WTC11 (cell line): Measurements from ENCODE around the gene STUM. TPM values are rescaled to one million over a fixed set of nuclear protein-coding genes. Genes with fewer than 3 reads are reported as not detected.

Source experiments
- ATAC-seq: fragments of 200-7000 bp; cut with Tn5 transposase; 2 replicates; pipeline ENCODE4 v1.10.0; 2021; ENCODE audit warnings: mild to moderate bottlenecking, moderate library complexity
- CTCF ChIA-PET: fragments of 300-600 bp; sonication (Branson Sonifier 250); formaldehyde crosslinking; loops from one replicate; lab custom pipeline; 2021; ENCODE audit warnings: antibody characterized with exemption; lab: Charles Lee
- POLR2A ChIA-PET: fragments of 350-600 bp; sonication (Branson Sonifier 250); formaldehyde crosslinking; loops from one replicate; lab custom pipeline; 2021; ENCODE audit warnings: antibody characterized with exemption; lab: Charles Lee
- DNase-seq: peaks from one replicate; pipeline ENCODE4 v3.0.0; 2021; ENCODE audit warnings: low spot score
- H3K27ac Mint-ChIP-seq: 2 replicates; pipeline ENCODE4 v1.8.0; 2021; ENCODE audit warnings: mixed read lengths
- H3K27me3 Mint-ChIP-seq: 2 replicates; pipeline ENCODE4 v1.8.0; 2021; ENCODE audit warnings: low read depth, mild to moderate bottlenecking, moderate library complexity, mixed read lengths
- H3K36me3 Mint-ChIP-seq: 2 replicates; pipeline ENCODE4 v1.8.0; 2021; ENCODE audit warnings: mixed read lengths
- H3K4me1 Mint-ChIP-seq: 2 replicates; pipeline ENCODE4 v1.8.0; 2022; ENCODE audit warnings: mixed read lengths
- H3K4me3 Mint-ChIP-seq: 2 replicates; pipeline ENCODE4 v1.8.0; 2021; ENCODE audit warnings: mild to moderate bottlenecking, moderate library complexity, mixed read lengths
- H3K9me3 Mint-ChIP-seq: 2 replicates; pipeline ENCODE4 v1.8.0; 2021; ENCODE audit warnings: mixed read lengths
- CBFB ChIP-seq: sonication (generic); formaldehyde crosslinking; IDR thresholded peaks from 2 replicates; pipeline ENCODE4 v1.8.1; 2022; ENCODE audit warnings: mild to moderate bottlenecking, low read depth, missing genetic modification reagents
- ELF4 ChIP-seq: sonication (generic); formaldehyde crosslinking; IDR thresholded peaks from 2 replicates; pipeline ENCODE4 v1.8.1; 2022; ENCODE audit warnings: low read depth, mild to moderate bottlenecking, moderate library complexity, missing genetic modification reagents
- EMX1 ChIP-seq: fragments of 250-450 bp; sonication (Bioruptor Pico); IDR thresholded peaks from 2 replicates; pipeline ENCODE4 v1.8.0; 2021; ENCODE audit warnings: mild to moderate bottlenecking
- FOXJ3 ChIP-seq: sonication (generic); formaldehyde crosslinking; IDR thresholded peaks from 2 replicates; pipeline ENCODE4 v1.9.0; 2021; ENCODE audit warnings: missing genetic modification reagents, mild to moderate bottlenecking, borderline replicate concordance
- JUN ChIP-seq: sonication (generic); formaldehyde crosslinking; IDR thresholded peaks from 2 replicates; pipeline ENCODE4 v1.8.0; 2023; ENCODE audit warnings: mild to moderate bottlenecking, missing genetic modification reagents
- NR3C1 ChIP-seq: sonication (generic); formaldehyde crosslinking; conservative IDR thresholded peaks from 2 replicates; pipeline ENCODE4 v1.8.1; 2023; ENCODE audit warnings: low read depth, mild to moderate bottlenecking, missing genetic modification reagents
- PRRX2 ChIP-seq: fragments of 250-450 bp; sonication (Bioruptor Pico); IDR thresholded peaks from 2 replicates; pipeline ENCODE4 v1.8.0; 2021; ENCODE audit warnings: mild to moderate bottlenecking
- ZBTB21 ChIP-seq: sonication (generic); formaldehyde crosslinking; IDR thresholded peaks from 2 replicates; pipeline ENCODE4 v1.8.1; 2023; ENCODE audit warnings: mild to moderate bottlenecking, missing genetic modification reagents, borderline replicate concordance
- ZNF396 ChIP-seq: fragments of 250-450 bp; sonication (Bioruptor Pico); IDR thresholded peaks from 2 replicates; pipeline ENCODE4 v1.8.0; 2021; ENCODE audit warnings: mild to moderate bottlenecking, moderate library complexity, borderline replicate concordance
- ZNF423 ChIP-seq: fragments of 250-450 bp; sonication (Bioruptor Pico); IDR thresholded peaks from 2 replicates; pipeline ENCODE4 v2.1.2; 2022; ENCODE audit warnings: mild to moderate bottlenecking, moderate library complexity
- total RNA-seq: library from RNA; stranded (reverse); gene quantifications from 3 replicates; pipeline ENCODE4 v1.2.3, GENCODE V29; 2021
- TF ChIP-seq, protein P1 (sequence below): fragments of 250-450 bp; sonication (Bioruptor Pico); conservative IDR thresholded peaks from 2 replicates; pipeline ENCODE4 v1.9.0; 2021; ENCODE audit warnings: mild to moderate bottlenecking
- TF ChIP-seq, protein P2 (sequence below): sonication (generic); formaldehyde crosslinking; IDR thresholded peaks from 2 replicates; pipeline ENCODE4 v1.8.0; 2022; ENCODE audit warnings: mild to moderate bottlenecking, missing genetic modification reagents
- TF ChIP-seq, protein P3 (sequence below): sonication (generic); formaldehyde crosslinking; IDR thresholded peaks from 2 replicates; pipeline ENCODE4 v1.8.0; 2023; ENCODE audit warnings: missing genetic modification reagents, mild to moderate bottlenecking, borderline replicate concordance
- TF ChIP-seq, protein P4 (sequence below): sonication (generic); formaldehyde crosslinking; IDR thresholded peaks from 2 replicates; pipeline ENCODE4 v1.8.0; 2022; ENCODE audit warnings: mild to moderate bottlenecking, missing genetic modification reagents
- TF ChIP-seq, protein P5 (sequence below): fragments of 250-450 bp; sonication (Bioruptor Pico); IDR thresholded peaks from 2 replicates; pipeline ENCODE4 v1.9.0; 2021; ENCODE audit warnings: mild to moderate bottlenecking
- TF ChIP-seq, protein P6 (sequence below): sonication (generic); formaldehyde crosslinking; IDR thresholded peaks from 2 replicates; pipeline ENCODE4 v1.8.0; 2023; ENCODE audit warnings: missing genetic modification reagents
- TF ChIP-seq, protein P7 (sequence below): fragments of 250-450 bp; sonication (Bioruptor Pico); IDR thresholded peaks from 2 replicates; pipeline ENCODE4 v1.9.0; 2021; ENCODE audit warnings: mild to moderate bottlenecking

The STUM gene
- total RNA-seq, 1 experiment from 2014 or later: 2.5 TPM

DNA sequence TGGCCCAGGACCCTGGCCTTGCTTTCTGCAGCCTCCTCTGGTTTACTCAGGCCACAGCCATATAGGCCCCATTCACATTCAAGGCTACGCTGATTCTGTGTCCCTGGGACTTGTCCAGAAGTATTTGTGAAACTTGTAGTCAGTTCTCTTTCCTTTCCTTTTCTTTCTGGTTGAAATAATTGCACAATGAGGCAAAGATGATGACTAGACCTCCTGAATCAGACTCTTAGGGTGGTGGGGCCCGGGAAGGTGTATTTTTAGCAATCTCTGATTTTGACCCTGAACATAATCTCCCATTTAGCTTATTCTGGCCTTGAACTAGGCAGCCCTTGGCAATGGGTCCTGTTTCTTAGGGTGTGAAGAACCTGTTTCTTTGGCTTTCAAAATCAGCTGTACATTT lies 39.9 kb downstream of the STUM start (continued):
- TF ChIP-seq, protein P1, sequence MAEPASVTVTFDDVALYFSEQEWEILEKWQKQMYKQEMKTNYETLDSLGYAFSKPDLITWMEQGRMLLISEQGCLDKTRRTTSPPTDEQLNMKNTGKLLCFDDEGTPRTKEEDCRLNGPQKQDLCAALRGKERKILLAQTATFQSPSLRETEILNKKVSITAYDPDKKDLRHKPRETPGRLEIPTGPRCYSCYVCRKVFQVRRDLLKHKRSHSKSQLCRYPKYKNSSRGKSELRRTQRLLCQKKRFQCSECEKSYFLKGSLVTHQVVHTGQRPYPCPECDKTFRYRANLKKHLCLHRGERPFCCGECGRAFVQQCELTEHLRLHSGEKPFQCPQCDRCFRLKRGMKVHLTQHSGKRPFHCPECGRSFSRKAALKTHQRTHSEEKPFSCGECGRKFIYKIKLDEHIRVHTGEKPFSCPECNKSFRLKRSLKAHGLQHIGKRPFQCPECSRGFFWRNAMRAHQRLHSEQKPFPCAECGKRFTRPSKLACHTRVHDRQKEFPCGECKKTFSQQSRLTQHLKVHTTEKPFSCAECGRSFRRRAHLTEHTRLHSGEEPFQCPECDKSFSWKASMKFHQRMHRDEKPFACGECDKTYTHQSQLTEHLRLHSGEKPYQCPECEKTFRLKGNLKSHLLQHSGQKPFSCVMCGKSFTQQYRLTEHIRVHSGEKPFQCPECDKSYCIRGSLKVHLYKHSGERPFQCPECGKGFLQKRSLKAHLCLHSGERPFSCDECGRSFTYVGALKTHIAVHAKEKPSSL (CRISPR knock-in tag): no peak
- TF ChIP-seq, protein P2, sequence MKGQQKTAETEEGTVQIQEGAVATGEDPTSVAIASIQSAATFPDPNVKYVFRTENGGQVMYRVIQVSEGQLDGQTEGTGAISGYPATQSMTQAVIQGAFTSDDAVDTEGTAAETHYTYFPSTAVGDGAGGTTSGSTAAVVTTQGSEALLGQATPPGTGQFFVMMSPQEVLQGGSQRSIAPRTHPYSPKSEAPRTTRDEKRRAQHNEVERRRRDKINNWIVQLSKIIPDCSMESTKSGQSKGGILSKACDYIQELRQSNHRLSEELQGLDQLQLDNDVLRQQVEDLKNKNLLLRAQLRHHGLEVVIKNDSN (CRISPR knock-in tag): no peak
- TF ChIP-seq, protein P3, sequence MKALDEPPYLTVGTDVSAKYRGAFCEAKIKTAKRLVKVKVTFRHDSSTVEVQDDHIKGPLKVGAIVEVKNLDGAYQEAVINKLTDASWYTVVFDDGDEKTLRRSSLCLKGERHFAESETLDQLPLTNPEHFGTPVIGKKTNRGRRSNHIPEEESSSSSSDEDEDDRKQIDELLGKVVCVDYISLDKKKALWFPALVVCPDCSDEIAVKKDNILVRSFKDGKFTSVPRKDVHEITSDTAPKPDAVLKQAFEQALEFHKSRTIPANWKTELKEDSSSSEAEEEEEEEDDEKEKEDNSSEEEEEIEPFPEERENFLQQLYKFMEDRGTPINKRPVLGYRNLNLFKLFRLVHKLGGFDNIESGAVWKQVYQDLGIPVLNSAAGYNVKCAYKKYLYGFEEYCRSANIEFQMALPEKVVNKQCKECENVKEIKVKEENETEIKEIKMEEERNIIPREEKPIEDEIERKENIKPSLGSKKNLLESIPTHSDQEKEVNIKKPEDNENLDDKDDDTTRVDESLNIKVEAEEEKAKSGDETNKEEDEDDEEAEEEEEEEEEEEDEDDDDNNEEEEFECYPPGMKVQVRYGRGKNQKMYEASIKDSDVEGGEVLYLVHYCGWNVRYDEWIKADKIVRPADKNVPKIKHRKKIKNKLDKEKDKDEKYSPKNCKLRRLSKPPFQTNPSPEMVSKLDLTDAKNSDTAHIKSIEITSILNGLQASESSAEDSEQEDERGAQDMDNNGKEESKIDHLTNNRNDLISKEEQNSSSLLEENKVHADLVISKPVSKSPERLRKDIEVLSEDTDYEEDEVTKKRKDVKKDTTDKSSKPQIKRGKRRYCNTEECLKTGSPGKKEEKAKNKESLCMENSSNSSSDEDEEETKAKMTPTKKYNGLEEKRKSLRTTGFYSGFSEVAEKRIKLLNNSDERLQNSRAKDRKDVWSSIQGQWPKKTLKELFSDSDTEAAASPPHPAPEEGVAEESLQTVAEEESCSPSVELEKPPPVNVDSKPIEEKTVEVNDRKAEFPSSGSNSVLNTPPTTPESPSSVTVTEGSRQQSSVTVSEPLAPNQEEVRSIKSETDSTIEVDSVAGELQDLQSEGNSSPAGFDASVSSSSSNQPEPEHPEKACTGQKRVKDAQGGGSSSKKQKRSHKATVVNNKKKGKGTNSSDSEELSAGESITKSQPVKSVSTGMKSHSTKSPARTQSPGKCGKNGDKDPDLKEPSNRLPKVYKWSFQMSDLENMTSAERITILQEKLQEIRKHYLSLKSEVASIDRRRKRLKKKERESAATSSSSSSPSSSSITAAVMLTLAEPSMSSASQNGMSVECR (CRISPR knock-in tag): no peak
- TF ChIP-seq, protein P4, sequence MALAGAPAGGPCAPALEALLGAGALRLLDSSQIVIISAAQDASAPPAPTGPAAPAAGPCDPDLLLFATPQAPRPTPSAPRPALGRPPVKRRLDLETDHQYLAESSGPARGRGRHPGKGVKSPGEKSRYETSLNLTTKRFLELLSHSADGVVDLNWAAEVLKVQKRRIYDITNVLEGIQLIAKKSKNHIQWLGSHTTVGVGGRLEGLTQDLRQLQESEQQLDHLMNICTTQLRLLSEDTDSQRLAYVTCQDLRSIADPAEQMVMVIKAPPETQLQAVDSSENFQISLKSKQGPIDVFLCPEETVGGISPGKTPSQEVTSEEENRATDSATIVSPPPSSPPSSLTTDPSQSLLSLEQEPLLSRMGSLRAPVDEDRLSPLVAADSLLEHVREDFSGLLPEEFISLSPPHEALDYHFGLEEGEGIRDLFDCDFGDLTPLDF (CRISPR knock-in tag): no peak
- no peak for TF ChIP-seq PRRX2 (CRISPR knock-in tag)

DNA sequence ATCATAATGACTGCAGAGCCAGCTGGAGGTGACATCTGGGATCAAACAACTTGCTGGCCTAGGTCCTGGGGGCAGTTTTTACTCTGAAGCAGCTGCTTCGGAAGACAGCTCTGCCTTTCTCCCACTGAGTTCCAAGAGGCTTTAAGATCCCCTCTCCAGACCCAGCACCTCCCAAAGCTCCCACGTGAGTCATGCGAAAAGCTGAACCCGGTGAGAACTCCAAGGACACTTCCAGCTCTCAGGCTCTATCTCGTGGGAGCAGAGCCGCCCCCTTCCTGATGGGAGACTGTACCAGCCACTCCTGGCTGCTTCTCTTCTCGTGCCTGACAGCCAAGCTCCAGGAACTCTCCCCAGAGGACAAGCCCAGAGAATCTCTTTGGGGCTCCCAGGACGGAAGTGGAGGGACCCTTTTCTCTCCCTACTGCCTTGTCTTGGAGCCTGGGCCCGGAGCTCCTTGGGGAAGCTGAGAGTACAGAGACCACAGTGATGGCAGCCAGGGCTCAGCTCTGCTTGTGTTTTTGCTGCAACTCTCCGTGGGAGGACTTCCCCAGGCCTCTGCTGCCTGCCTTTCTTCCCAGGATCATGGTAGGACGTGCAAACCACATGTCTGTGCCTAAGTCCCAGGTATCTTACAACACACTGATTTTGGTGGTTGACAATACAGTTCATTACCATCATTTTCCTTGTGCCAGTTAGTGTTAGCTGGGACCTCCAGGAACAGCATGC lies 40.6 kb downstream of the STUM start:
- CTCF ChIA-PET: interaction anchor here (0.8 to 1.8 kb wide), 4 partner anchors 12 to 37 kb away, joined by 3 to 7 read pairs (median 4); no protein-coding TSS in a partner anchor

DNA sequence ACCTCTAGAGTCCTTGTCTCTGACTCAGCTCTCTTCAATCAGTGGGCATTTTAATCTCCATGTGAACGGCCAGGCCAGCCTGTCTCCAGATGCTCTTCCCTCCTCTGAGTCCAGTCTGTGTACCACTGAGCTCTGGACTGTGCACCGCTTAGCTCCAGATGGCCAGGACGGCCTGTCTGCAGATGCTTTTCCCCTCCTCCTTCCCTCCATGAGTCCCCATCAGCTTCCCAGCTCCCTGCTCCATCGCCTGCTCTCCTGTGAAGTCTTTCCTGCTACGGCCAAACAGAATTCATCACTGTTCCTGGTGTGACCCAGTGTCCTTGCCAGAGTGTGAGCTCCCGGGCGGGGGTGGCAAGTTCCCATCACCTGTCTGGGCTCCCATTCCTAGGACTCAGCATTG lies 42.0 kb downstream of the STUM start:
- Mint-ChIP-seq H3K4me1 (peaks cover 11% of the 10 kb centered on the region), H3K4me3 (no peak overlapping the region), H3K36me3 (peaks cover 4% of the 10 kb centered on the region), H3K27ac (no peak overlapping the region), H3K27me3 (peaks cover 4% of the 10 kb centered on the region; the same call in 1 of the 2 replicates), H3K9me3 (peaks cover 11% of the 10 kb centered on the region)
- no peak for DNase-seq
- no peak for ATAC-seq
- POLR2A ChIA-PET: interaction anchor here (0.5 to 0.6 kb wide), 2 partner anchors 41 to 1458 kb away, joined by 3 read pairs; no protein-coding TSS in a partner anchor
- CTCF ChIA-PET: interaction anchor here (0.6 to 1.8 kb wide), 4 partner anchors 14 to 257 kb away, joined by 3 to 9 read pairs (median 6); no protein-coding TSS in a partner anchor
- TF ChIP-seq CBFB (CRISPR knock-in tag) (no peak), ELF4 (CRISPR knock-in tag) (no peak), JUN (CRISPR knock-in tag) (no peak), ZNF396 (no peak), ZBTB21 (CRISPR knock-in tag) (no peak)
- TF ChIP-seq, protein P5, sequence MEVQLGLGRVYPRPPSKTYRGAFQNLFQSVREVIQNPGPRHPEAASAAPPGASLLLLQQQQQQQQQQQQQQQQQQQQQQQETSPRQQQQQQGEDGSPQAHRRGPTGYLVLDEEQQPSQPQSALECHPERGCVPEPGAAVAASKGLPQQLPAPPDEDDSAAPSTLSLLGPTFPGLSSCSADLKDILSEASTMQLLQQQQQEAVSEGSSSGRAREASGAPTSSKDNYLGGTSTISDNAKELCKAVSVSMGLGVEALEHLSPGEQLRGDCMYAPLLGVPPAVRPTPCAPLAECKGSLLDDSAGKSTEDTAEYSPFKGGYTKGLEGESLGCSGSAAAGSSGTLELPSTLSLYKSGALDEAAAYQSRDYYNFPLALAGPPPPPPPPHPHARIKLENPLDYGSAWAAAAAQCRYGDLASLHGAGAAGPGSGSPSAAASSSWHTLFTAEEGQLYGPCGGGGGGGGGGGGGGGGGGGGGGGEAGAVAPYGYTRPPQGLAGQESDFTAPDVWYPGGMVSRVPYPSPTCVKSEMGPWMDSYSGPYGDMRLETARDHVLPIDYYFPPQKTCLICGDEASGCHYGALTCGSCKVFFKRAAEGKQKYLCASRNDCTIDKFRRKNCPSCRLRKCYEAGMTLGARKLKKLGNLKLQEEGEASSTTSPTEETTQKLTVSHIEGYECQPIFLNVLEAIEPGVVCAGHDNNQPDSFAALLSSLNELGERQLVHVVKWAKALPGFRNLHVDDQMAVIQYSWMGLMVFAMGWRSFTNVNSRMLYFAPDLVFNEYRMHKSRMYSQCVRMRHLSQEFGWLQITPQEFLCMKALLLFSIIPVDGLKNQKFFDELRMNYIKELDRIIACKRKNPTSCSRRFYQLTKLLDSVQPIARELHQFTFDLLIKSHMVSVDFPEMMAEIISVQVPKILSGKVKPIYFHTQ (CRISPR knock-in tag): no peak
- TF ChIP-seq, protein P6, sequence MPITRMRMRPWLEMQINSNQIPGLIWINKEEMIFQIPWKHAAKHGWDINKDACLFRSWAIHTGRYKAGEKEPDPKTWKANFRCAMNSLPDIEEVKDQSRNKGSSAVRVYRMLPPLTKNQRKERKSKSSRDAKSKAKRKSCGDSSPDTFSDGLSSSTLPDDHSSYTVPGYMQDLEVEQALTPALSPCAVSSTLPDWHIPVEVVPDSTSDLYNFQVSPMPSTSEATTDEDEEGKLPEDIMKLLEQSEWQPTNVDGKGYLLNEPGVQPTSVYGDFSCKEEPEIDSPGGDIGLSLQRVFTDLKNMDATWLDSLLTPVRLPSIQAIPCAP (CRISPR knock-in tag): no peak

More for the DNA sequence above, 40.6 kb downstream of the STUM start:
- POLR2A ChIA-PET: interaction anchor here (0.5 kb wide), 1 partner anchor 35 kb away, joined by 3 read pairs; no protein-coding TSS in a partner anchor
- H3K36me3 Mint-ChIP-seq: no peaks in the 10 kb centered on the region
- TF ChIP-seq FOXJ3 (CRISPR knock-in tag) (no peak), EMX1 (CRISPR knock-in tag) (no peak), ZNF423 (CRISPR knock-in tag) (no peak), NR3C1 (CRISPR knock-in tag) (no peak)
- TF ChIP-seq, protein P7, sequence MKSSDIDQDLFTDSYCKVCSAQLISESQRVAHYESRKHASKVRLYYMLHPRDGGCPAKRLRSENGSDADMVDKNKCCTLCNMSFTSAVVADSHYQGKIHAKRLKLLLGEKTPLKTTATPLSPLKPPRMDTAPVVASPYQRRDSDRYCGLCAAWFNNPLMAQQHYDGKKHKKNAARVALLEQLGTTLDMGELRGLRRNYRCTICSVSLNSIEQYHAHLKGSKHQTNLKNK: no peak
- TF ChIP-seq, protein P2 (CRISPR knock-in tag): no peak
- TF ChIP-seq, all 79 proteins: peak for 0
- DNase-seq (no peak), ATAC-seq (no peak)
- H3K27ac Mint-ChIP-seq: no peak overlapping the region
- peaks cover 11% of the 10 kb centered on the region for H3K4me1 Mint-ChIP-seq
- H3K9me3 Mint-ChIP-seq: no peaks in the 10 kb centered on the region
- no peak overlapping the region for H3K4me3 Mint-ChIP-seq
- H3K27me3 Mint-ChIP-seq: no peaks in the 10 kb centered on the region
